HL-60/S4 treated with retinoic acid at 250 ng/mL for 4 days and 3 days (cell line): ENCODE data around the gene BCORL1.

Source experiments
- in situ Hi-C: fragments of 300-500 bp; cut with MboI; formaldehyde crosslinking; loops from 2 replicates; pipeline ENCODE4 v1.7.0; 2022; ENCODE audit warnings: low sequenced_read_pairs

BCORL1 gene, protein sequence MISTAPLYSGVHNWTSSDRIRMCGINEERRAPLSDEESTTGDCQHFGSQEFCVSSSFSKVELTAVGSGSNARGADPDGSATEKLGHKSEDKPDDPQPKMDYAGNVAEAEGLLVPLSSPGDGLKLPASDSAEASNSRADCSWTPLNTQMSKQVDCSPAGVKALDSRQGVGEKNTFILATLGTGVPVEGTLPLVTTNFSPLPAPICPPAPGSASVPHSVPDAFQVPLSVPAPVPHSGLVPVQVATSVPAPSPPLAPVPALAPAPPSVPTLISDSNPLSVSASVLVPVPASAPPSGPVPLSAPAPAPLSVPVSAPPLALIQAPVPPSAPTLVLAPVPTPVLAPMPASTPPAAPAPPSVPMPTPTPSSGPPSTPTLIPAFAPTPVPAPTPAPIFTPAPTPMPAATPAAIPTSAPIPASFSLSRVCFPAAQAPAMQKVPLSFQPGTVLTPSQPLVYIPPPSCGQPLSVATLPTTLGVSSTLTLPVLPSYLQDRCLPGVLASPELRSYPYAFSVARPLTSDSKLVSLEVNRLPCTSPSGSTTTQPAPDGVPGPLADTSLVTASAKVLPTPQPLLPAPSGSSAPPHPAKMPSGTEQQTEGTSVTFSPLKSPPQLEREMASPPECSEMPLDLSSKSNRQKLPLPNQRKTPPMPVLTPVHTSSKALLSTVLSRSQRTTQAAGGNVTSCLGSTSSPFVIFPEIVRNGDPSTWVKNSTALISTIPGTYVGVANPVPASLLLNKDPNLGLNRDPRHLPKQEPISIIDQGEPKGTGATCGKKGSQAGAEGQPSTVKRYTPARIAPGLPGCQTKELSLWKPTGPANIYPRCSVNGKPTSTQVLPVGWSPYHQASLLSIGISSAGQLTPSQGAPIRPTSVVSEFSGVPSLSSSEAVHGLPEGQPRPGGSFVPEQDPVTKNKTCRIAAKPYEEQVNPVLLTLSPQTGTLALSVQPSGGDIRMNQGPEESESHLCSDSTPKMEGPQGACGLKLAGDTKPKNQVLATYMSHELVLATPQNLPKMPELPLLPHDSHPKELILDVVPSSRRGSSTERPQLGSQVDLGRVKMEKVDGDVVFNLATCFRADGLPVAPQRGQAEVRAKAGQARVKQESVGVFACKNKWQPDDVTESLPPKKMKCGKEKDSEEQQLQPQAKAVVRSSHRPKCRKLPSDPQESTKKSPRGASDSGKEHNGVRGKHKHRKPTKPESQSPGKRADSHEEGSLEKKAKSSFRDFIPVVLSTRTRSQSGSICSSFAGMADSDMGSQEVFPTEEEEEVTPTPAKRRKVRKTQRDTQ (N-terminal part only)

DNA sequence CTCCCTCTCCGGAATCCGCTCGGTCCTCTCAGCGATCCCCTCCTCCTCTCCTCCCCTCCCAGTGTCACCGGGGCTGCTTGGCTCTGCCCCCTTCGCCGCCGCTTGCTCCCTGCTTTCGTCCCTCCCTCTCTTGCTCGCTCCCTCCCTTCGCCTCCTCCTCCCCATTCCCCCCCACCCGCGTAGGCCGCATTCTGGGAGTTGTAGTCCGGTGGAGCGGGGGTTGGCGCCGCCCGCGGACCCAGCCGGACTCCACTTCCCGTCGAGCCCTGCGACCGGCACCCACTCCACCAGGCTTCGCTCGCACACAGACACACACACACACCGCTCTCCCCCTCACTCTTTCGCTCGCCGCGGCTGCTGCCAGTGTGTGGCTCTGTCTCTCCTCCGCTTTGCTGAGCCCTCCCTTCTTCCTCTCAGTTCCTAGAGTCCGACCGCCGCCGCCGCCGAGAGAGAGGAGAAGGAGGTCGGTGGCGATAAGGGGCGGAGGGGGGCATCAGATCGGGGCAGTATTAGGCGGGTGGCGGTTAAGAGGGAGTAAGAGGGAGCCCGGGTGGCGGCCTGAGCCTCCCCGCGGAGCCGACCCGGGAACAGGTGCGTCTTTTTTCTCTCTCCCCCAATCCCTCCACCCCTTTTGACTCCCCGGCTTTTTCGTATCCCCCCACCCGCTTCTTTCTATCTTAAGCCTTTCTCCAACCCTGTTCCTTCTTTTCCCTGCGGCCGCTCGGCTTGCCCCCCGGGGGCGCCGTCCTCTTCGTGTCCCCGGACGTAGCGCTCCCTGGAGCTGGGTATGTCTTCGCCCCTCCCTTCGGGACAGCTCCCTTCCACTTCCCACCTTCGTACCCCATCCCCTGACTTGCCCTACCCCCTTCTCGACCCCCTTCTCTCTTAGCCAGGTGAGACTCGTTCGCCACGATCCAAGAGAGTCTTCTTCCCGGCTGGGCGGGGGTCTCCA, at the start of gene BCORL1:
BCORL1 (plus strand) TSS at position 336 of the 952 bp plus-strand sequence. CDS start 22,597 bp downstream, outside the sequence.
- in situ Hi-C loops, result no loop called here

DNA sequence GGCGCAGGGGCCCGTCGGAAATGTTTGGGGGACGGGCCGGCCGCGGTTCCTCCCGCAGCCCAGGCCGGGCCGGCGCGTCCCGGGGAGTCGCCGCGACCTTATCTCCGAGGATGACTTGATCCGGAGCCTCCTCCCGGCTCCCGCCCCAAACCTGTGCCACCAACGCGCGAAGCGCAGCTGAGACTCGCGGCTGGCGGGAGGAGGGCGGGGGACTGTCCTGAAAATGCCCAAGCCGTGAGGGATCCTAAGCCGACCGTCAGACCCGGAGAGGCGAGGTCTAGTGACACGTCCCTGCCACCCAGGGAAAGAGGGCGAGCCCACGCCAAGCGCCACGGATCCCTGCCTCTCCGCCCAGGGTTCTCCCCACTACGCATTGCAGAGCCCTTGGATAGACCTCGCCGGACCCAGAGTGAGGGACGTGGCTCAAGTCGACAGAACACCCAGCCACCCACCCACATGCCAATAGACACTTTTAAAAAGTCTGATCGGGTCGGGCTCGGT, 49.6 kb upstream of the BCORL1 start:
- in situ Hi-C loops, result no loop called here

DNA sequence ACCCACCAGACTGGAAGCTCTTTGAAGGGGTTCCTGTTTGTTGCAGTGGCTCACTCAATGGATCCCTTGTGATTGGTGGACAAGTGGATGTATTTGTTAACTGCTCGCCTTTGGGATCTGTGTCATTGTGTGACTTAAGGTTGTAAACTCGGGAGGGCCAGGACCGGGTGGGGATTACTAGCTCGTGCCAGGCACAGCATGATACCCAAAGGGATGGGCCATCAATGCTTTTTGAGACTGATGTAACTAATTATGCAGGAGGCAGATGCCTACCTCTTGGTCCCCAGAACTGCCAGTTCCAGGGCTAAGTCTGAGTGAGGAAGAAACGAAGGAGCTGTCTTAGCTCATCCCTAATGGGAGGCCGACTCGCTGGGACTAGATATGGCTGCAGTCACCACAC, 48.7 kb upstream of the BCORL1 start:
- in situ Hi-C loops, result no loop called here

DNA sequence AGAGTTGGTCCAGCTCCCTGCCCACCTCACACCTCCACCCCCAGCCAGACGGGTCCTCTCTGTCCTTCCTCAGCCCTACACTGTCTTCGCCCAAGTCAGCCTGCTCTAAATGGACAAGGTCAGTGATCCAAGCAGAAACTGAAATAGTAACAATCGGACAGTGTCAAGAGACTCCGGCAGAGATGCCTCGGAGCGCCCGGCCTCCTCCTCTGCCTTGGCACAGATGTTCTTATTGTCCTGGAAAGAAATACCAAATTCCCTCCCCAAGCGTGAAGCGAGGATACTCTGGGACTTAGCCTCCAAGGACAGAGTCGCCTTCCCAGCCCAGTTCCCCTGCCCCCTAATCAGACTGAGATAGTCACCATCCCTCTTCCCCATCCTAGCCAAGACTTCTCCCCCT, 48.0 kb upstream of the BCORL1 start:
- in situ Hi-C loops, result no loop called here

DNA sequence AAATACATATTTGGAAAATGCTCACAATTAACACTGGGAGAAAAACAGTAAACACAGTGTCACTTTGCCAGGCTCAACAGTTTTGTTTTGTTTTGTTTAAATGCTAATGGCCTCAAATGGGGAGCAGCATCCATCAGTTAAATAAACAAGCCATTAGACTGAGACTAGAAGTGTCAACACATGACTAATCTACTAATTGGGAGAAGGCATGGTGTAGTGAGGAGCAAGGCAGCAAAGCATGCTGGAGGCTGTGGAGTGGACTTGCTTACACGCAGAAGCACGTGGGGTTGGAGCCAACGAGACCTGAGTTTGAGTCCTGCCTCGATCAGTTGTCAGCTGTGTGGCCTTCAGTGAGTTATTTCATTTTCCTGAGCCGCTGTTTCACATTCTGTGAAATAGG, 47.5 kb upstream of the BCORL1 start:
- in situ Hi-C loops, result no loop called here

DNA sequence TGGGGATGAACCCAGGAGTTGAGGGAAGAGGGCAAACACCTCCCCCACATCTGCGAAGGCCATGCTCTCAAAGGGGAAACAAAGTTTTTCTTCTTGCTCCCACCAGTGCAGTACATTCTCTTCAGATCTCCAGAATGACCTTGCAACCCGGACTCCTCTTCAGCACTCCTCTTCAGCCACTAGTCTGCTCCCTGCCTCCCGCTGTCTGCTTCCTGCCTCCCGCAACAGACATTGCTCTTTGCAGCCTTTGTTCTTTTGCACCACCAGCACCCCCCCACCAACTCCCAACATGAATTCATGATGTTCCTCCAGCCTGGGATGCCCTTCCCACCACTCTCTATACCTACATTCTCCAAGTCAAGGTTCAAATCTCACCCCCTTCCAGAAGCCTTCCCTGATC, 44.4 kb upstream of the BCORL1 start:
- in situ Hi-C loops, result no loop called here

DNA sequence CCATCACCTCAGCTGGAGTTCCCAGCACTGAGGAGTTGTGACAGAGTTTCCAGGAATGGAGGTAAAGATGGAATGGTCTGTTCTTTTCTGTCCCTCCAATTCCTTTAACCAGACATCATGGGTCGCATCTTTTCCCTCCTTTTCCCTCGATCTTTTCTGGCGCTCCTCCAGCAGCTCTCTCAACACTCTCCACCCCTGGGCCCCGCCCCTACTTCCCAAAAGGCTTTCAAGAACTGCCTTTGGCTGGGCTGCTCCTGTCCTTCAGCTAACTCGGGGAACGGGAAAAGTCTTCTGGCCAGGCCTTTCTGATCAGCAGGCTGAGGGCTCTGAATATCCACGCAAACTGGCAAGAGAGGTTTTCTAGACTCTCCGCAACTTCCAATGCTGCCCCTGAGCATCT, 42.4 kb upstream of the BCORL1 start:
- in situ Hi-C loops, result no loop called here

DNA sequence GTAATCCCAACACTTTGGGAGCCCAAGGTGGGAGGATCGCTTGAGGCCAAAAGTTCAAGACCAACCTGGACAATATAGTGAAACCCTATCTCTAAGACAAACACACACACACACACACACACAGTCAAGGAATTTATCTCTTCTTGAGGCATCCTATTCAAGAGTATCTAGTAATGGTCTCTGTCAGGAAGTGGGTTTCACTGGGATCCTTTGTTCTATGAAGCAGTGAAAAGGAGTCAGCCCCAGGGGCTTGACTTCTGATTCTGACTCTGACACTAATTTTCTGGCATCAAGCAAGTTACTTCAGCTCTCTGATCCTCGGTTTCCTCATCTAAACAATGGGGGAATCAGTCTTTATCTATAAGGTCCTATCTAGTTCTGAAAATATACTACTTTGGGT, 41.7 kb upstream of the BCORL1 start:
- in situ Hi-C loops, result no loop called here

DNA sequence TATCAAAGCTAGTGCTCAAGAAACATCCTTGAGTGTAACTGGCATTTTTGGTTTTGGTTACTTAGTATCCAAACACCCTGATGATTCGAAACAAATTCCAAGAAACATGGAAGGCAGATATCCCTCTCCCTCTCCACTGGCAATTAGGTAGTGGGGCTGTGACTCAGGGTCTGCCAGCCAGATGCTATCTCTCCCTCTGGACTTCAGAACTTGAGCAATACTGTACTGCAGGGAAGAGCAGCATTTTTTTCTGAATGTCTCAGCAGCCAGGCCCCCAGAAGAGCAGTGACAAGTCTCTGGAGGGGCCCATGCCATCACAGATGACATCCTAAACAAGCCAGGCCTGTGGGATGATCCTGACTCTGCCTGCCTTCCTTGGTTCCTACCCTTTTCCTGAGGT, 37.3 kb upstream of the BCORL1 start:
- in situ Hi-C loops, result no loop called here

DNA sequence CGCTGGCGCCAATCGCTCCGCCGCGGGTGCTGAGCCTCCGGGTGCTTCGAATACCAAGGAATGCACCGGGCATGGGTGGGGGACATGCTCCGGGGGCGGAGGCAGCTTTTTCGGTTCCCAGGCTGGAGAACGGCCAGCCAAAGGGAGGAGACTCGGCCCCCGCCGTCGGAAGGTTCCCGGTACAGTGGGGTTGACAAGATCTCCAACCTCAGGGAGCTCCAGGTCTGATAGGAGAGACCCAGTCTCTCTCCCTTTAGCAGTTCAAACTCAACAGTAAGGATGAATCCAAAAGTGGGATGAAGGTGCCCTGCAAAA, 29.1 kb upstream of the BCORL1 start:
- in situ Hi-C loops, result no loop called here

DNA sequence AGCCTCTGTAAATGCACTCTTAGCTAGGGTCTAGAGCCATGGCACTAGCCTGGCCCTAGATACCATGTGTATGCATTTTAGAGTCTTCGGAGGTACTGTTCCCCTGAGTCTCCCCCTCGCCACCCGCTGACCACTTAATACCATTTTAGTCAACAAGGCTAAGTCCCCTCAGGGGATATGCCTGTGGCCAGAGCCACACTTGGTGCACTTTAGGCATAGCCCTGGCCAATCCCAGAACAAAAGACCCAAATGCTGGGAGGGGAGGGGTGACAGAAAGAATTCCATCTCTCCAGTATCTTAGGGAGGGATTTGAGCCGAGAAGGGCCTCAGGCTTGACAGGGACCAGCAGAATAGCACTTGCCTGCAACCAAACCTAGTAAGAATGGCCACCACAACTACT, 28.6 kb upstream of the BCORL1 start:
- in situ Hi-C loops, result no loop called here

DNA sequence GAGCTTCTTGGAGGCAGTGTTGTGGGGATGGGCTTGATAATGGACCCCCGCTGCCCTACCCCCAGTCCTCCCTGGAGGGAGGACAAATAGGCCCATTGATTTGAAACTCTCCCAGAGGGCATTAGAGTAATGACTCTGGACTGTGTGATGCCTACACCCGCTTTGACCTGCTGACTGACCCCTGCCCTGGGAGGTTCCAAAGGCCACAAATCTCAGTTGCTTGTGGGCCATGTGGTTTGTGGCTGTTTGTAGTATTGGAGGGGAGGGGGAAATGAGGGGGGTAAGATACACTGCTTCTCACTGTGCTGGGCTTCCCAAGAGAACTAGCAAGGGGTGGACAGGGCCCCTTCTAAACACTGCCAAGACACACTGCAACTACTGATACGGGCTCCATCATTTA, 27.6 kb upstream of the BCORL1 start:
- in situ Hi-C loops, result no loop called here

DNA sequence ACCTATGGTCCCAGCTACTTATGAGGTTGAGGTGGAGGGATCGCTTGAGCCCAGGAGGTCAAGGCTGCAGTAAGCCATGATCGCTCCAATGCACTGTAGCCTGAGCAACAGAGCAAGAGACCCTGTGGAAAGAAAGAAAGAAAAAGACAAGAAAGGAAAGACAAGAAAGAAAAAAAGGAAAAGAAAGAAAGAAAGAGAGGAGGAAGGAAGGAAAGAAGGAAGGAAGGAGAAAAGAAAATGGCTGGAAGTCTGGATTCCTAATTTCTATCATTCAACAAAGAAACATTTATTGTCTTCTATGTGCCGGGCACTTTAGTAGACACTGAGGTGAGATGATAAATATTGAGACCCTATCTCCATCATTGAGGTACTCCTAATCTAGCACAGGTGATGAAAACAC, 26.8 kb upstream of the BCORL1 start:
- in situ Hi-C loops, result no loop called here

DNA sequence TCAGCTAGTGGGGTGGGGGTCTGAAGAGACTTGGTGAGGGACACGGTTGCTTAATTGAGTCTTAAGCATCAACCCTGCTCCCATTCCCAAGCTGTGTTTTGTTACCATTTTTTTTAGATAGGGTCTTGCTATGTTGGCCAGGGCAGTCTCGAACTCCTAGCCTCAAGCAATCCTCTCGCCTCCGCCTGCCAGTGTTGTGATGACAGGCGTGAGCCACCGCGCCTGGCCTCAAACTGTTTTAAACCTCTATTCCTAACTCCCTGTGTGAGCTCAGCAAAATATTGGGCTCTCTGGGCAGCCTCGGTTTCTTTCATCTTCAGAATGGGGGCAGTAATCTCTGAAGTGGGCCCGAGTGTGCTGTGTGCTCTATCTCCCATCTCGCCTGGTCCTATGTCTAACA, 26.3 kb upstream of the BCORL1 start:
- in situ Hi-C loops, result no loop called here

DNA sequence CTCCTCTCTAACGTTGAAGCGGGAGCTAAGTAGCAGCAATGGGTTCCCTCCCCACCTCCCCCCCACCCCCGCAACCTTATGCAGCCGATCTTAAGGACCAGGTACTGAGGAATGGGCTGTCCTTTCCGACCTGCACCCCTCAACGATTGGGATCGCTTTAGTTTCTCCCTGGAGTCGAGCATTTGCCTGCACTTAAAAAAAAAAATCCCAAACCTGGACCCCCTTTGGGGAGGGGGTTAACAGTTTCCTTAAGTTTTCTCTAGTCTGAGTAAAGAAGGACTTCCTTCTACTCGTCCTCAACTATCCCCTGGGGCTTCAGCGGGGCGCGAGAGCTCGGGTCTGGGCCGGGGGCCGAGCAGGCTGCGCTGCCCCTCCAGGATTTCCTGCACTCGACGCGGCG, 25.7 kb upstream of the BCORL1 start:
- in situ Hi-C loops, result no loop called here

DNA sequence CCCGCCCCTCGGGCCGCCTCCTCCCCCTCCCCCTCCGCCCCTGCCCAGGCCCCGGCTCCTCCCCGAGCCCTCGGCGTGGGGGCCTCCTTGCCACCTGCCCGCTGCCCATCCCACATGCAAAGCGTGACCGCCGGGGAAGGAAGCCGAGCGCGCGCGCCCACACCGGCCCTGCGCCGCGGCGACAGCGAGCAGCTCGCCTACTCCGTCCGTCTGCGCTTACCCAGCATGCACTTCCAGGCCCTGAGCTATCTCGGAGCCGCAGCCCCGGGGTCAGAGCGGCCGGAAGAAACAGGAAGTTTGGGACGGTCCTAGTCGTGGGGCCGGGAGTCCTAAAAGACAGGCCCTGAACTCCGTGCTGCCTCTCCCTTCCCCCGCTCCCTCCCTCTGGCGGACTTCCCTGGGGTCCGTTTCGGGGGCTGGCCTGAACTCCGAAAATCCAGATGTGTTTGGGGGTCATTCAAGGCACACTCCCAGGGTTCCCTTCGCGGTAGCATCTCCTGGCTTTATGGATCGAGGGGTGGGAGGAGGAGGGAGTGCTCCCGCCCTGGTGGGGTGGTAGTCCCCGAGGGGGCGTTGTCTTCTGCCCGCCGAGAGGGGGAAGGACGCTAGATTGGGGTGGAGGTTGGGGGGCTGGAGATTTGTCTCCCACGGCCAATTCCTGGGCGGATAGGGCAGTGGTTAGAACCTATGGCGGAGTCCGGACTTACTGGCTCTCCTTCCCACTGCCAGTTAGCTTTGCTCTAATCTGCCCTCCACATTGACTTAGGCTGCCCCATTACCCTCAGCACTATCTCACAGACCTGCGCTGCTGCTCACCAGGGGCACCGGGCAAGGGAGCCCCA, 25.0 kb upstream of the BCORL1 start:
- in situ Hi-C loops, result no loop called here

DNA sequence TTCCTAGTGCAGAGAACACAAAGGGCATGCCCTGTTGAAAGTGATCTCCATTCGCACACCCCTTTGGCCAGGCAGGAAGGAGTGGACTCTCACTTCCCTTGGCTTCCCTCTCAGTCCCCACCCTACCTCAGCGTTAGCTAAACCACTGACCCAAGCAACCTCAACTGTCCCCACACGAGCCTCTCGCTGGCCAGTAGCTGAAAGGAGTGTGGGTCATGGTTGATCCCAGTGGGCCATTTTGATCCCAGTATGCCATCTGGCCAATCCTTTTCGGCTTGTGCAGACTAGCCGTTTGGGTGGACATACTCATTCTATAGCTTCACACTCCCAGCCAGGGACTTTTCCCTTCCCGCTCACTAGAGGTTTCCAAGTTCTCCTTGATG, 24.4 kb upstream of the BCORL1 start:
- in situ Hi-C loops, result no loop called here

DNA sequence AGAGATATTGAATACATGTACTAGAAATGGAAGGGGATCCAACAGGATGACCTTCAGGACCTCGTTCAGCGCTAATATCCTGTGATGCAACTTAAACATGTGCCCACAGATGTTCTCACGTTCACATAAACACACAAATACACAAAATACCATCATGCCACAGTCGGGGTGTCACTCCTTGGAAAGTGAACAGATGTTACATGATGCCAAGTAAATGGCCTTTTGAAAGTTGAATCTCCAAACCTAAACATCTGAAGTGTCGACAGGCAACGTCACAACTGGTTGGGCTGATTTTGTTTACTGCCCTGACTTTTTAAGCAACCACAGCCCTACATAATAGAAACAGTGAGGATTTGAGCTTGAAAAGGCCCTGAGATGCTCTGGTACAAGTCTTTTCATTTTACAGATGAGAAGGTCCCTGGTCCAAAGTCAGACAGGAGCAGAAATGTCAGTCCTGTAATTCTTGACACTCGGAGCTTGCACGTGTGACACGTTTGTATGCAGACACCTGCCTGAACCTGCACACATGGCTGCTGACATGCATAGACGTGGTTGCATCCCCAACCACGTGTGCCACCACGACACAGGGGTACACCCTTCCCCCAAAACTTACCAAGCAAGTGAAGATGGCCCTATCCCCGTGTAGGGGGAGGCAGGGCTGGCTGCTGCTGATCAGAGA, 23.5 kb upstream of the BCORL1 start:
- in situ Hi-C loops, result no loop called here

DNA sequence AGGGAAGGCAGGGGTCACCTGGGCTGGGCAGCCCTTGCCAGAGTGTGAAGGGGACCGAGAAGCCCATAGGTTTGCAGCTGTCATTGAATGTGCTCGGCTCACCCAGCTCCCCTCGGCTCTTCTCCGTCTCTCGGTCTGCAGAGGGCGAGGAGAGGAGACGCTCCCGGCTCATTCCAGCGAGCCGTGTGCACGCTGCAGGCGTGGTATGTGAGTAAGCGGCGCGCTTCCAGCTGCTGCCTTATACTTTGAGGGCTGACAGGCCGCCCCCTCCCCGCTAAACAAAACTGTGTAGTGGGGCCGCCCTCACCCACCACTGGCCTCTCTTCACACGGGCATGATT, 23.0 kb upstream of the BCORL1 start:
- in situ Hi-C loops, result no loop called here
